Epithelial cell of esophagus (primary cell): ENCODE data around the gene CFAP92.

ENCODE experiments used
- DNase-seq: peaks from one replicate; pipeline ENCODE4 v3.0.0; 2010; ENCODE audit warnings: low read depth
- H3K4me3 ChIP-seq: 2 replicates; pipeline ENCODE4 v1.5.1; 2011; ENCODE audit warnings: mild to moderate bottlenecking, low read length, control low read depth
- CTCF ChIP-seq: IDR thresholded peaks from 2 replicates; pipeline ENCODE4 v1.5.1; 2011; ENCODE audit warnings: low read depth, mild to moderate bottlenecking, low read length, control low read depth, inconsistent platforms; ENCODE audit not compliant: insufficient read depth; ENCODE audit errors: missing control alignments

CFAP92 gene

GRCh38 chr3:129025108-129025507 lies 31.2 kb upstream of the CFAP92 start:
- DNase-seq, result no peak
- H3K4me3 ChIP-seq, result no peak overlapping the region
- no peak for TF ChIP-seq CTCF

DNA sequence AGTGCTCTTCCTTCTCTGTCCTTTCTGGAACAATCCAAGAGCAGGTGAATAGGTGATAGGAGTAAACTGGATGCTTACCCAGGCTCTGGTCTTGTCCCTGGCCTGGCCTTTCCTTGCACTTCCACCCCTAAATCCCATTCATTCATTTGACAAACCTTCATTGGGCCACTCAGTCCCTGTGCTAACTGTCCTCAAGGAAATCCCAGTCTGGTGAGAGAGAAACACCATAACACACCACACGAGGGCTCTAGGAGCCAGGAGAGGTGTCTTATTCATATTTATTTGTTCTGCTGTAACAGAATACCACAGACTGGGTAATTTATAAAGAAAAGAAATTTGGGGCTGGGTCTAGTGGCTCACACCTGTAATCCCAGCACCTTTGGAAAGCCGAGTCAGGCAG lies 30.0 kb upstream of the CFAP92 start:
- H3K4me3 ChIP-seq, result no peak overlapping the region
- DNase-seq, result peak; percentile 51
- peak; percentile 57 for TF ChIP-seq CTCF

DNA sequence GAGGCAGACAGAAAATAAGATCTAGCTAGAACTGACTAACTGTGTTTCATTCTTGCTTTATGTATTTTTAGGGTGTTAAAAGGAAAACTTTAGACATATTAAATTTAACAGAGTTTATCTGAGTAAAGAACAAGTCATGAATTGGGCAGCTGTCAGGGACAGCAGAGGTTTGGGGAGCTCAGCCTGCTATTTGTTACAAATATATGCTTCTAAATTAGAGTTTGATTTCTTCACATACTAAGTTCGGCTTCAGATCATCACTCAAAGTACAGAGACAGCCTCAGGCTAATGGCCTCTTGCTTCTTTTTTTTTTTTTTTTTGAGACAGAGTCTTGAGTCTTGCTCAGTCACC lies 29.1 kb upstream of the CFAP92 start:
- no peak overlapping the region for H3K4me3 ChIP-seq
- DNase-seq, result no peak
- TF ChIP-seq CTCF, result no peak

- TF ChIP-seq CTCF, result no peak
- no peak for DNase-seq
- H3K4me3 ChIP-seq, result no peak overlapping the region
Observed at GRCh38 chr3:129022114-129023007, 28.5 kb upstream of the CFAP92 start.

DNA sequence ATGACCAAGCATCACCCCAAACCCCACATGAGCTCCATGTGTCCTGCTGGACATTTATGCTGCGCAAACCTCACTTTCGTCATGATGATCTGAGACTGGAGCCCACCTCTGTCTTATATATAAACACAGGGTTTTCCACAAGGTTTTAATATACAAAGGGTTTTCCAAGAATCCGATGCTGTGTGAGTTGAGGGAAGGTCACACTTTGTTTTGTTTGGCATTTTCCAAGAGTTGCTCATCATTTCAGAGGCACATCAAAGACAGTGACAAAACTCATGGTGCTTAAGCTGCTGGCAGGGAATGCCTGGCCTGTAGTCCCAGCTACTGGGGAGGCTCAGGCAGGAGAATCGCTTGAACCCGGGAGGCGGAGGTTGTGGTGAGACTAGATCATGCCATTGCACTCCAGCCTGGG lies 27.3 kb upstream of the CFAP92 start:
- no peak overlapping the region for H3K4me3 ChIP-seq
- no peak for TF ChIP-seq CTCF
- DNase-seq, result no peak

DNA sequence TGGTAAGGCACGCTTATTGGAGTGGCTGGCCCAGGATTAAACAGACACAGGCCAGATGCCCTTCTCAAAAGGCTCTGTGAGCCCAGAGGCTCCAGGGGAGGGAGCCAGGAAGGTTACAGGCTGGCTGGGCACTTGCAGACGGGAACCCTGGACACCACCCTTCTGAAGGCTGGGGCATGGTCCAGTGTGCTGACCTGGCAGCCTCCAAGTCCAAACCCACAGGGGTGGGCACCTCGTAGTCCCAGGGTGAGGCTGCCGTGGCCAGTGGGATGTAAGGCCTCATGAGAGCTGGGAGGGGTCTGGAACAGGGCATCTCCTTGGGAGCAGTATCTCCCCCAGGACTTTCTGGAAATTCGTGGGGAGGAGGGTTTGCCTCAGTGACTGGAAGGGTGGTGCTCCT lies 26.8 kb upstream of the CFAP92 start:
- no peak for TF ChIP-seq CTCF
- H3K4me3 ChIP-seq, result no peak overlapping the region
- DNase-seq, result no peak

DNA sequence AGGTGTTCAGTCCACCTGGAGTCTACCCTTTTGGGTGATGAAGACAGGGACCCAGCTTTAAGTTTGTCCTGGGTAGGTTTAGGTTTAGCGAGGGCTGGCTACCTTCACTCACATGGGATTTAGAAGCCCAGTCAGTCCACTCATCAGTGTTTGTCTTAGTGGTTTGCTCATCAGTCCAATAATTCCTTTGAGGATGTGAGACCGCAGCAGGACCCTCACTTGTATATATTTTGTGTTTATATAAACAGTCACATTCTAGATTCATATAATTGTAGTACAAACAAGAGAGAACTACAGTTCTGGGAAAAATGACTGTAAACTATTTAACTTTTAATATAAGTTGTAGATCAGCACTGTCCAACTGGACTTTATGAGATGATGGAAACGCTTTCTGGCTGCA lies 25.4 kb upstream of the CFAP92 start:
- H3K4me3 ChIP-seq, result no peak overlapping the region

More for the DNA sequence above, 25.4 kb upstream of the CFAP92 start:
- no peak for DNase-seq
- no peak for TF ChIP-seq CTCF
